MCF 10A (cell line): ENCODE results near the gene RTF2. TPM values are rescaled to one million over a fixed set of nuclear protein-coding genes. Genes with fewer than 3 reads are reported as not detected.

Experiments
- BruUV-seq: library from RNA; stranded (reverse); fragments of 400-500 nt; replicated peaks from 2 replicates; lab custom pipeline; 2021; lab: Mats Ljungman, UMichigan
- CTCF ChIA-PET: fragments of 300-600 bp; sonication (Branson Sonifier 250); formaldehyde crosslinking; extraction: SDS; loops from one replicate; lab custom pipeline; 2021; ENCODE audit warnings: antibody characterized with exemption, inconsistent platforms; lab: Yijun Ruan, JAX
- POLR2A ChIA-PET: fragments of 300-600, 350-650 bp; sonication (Branson Sonifier 250); formaldehyde crosslinking; extraction: SDS; loops from one replicate; lab custom pipeline; 2020; ENCODE audit warnings: antibody characterized with exemption, inconsistent platforms; lab: Yijun Ruan, JAX
- DNase-seq: peaks from one replicate; pipeline ENCODE4 v3.0.0-alpha.2; 2018; ENCODE audit not compliant: unreplicated experiment
- H3K27ac Mint-ChIP-seq: one replicate; pipeline ENCODE4 v1.8.0; 2022; ENCODE audit warnings: mild to moderate bottlenecking, low read depth, mixed read lengths; ENCODE audit not compliant: unreplicated experiment
- H3K27me3 Mint-ChIP-seq: one replicate; pipeline ENCODE4 v1.8.0; 2022; ENCODE audit warnings: mixed read lengths; ENCODE audit not compliant: insufficient read depth, unreplicated experiment
- H3K36me3 Mint-ChIP-seq: one replicate; pipeline ENCODE4 v1.8.0; 2022; ENCODE audit warnings: mild to moderate bottlenecking, moderate library complexity, mixed read lengths; ENCODE audit not compliant: insufficient read depth, unreplicated experiment
- H3K4me1 Mint-ChIP-seq: one replicate; pipeline ENCODE4 v1.8.0; 2022; ENCODE audit warnings: mixed read lengths; ENCODE audit not compliant: insufficient read depth, unreplicated experiment
- H3K4me3 Mint-ChIP-seq: one replicate; pipeline ENCODE4 v1.8.0; 2022; ENCODE audit warnings: mild to moderate bottlenecking, moderate library complexity, mixed read lengths; ENCODE audit not compliant: unreplicated experiment
- H3K9me3 Mint-ChIP-seq: one replicate; pipeline ENCODE4 v1.8.0; 2022; ENCODE audit warnings: mixed read lengths; ENCODE audit not compliant: unreplicated experiment
- CTCF ChIP-seq: fragments of 200-600 bp; IDR thresholded peaks from one replicate; pipeline ENCODE4 v1.8.0; 2022; ENCODE audit warnings: antibody characterized with exemption, mild to moderate bottlenecking; ENCODE audit not compliant: unreplicated experiment
- intact Hi-C: fragments of 100-400 bp; cut with micrococcal nuclease; formaldehyde crosslinking; loops from 2 replicates; pipeline ENCODE4 v1.14.1; 2022
- total RNA-seq: library from RNA; stranded (reverse); gene quantifications from 2 replicates; pipeline ENCODE4 v1.2.3, GENCODE V29; 2022

Gene RTF2
- total RNA-seq, 1 experiment from 2014 or later: 66.4 TPM

DNA sequence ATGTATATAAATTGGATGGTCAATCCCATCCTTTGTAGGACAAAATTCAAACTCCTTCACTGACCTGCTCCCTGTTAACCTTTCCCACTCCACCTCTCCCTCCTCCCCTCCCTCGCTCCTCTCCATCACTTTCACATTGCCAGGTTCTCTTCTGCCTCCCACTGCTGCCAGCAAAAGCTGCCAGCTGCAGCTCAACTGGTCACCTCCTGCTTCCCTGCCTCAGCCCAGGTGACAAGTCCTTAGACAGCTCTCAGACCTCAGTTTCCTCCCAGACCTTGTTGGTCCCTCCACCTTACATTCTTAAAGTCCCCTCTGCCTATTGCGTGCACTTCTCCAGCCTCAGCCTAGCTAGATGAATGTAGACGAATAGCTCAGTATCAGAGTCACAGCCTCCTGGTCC lies 23.3 kb upstream of the RTF2 start:
- H3K27ac Mint-ChIP-seq: no peak overlapping the region
- POLR2A ChIA-PET: no interaction called here
- no peak overlapping the region for H3K4me3 Mint-ChIP-seq
- H3K36me3 Mint-ChIP-seq: no peaks in the 10 kb centered on the region
- no peaks in the 10 kb centered on the region for H3K9me3 Mint-ChIP-seq
- CTCF ChIA-PET: interaction anchor here (0.7 to 0.9 kb wide), 2 partner anchors 13 to 80 kb away, joined by 3 to 6 read pairs; no protein-coding TSS in a partner anchor
- BruUV-seq: no TSS peak
- DNase-seq: no peak
- TF ChIP-seq CTCF: no peak
- intact Hi-C loops: no loop called here
- H3K4me1 Mint-ChIP-seq: no peaks in the 10 kb centered on the region
- peaks cover 3% of the 10 kb centered on the region for H3K27me3 Mint-ChIP-seq

DNA sequence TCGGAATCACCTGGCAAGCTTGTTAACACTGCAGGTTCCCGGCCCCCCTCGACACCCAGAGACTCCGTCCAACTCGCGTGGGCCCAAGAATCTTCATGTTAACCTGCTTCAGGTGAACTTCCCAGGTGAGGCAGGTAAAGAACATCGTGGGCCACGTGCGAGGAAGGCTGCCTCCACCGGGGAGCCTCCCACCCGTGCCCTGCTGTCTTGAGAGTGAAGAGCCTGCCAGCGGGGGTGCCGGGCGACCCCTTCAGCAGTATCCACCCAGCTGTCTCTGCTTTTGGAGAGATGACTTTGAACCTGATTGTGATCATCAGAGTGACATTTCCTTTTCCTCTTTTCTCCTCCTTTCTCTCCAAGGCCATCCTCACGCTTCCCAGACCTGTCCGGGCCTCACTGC lies 22.9 kb upstream of the RTF2 start:
- BruUV-seq: no TSS peak
- H3K4me3 Mint-ChIP-seq: no peak overlapping the region
- intact Hi-C loops: no loop called here
- DNase-seq: no peak
- H3K27me3 Mint-ChIP-seq: peaks cover 7% of the 10 kb centered on the region
- no peaks in the 10 kb centered on the region for H3K9me3 Mint-ChIP-seq
- no peaks in the 10 kb centered on the region for H3K36me3 Mint-ChIP-seq
- POLR2A ChIA-PET: no interaction called here
- no peak for TF ChIP-seq CTCF
- no peak overlapping the region for H3K27ac Mint-ChIP-seq
- CTCF ChIA-PET: no interaction called here
- no peaks in the 10 kb centered on the region for H3K4me1 Mint-ChIP-seq

- no TSS peak for BruUV-seq
- H3K27ac Mint-ChIP-seq: no peak overlapping the region
- no peak overlapping the region for H3K4me3 Mint-ChIP-seq
- H3K36me3 Mint-ChIP-seq: no peaks in the 10 kb centered on the region
- intact Hi-C loops: no loop called here
- ChIA-PET CTCF (interaction anchor here (0.7 to 1.3 kb wide), 3 partner anchors 49 to 199 kb away, joined by 3 to 4 read pairs (median 3); partner anchors contain the start of gene MC3R), POLR2A (no interaction called here)
- no peaks in the 10 kb centered on the region for H3K9me3 Mint-ChIP-seq
- peaks cover 23% of the 10 kb centered on the region for H3K27me3 Mint-ChIP-seq
- DNase-seq: no peak
- H3K4me1 Mint-ChIP-seq: no peaks in the 10 kb centered on the region
- no peak for TF ChIP-seq CTCF
These were observed 21.2 kb upstream of the RTF2 start for GRCh38 chr20:56447227-56447626.

- Mint-ChIP-seq H3K27me3 (peaks cover 26% of the 10 kb centered on the region), H3K4me1 (no peaks in the 10 kb centered on the region), H3K27ac (no peak overlapping the region), H3K4me3 (no peak overlapping the region), H3K36me3 (no peaks in the 10 kb centered on the region), H3K9me3 (no peaks in the 10 kb centered on the region)
- no TSS peak for BruUV-seq
- CTCF ChIA-PET: no interaction called here
- no peak for DNase-seq
- intact Hi-C loops: no loop called here
- POLR2A ChIA-PET: no interaction called here
- TF ChIP-seq CTCF: no peak
These were observed 19.0 kb upstream of the RTF2 start for GRCh38 chr20:56449459-56449858.
